Liver (tissue), 9 donors: ENCODE data around the gene RPL39L. TPM values are rescaled to one million over a fixed set of nuclear protein-coding genes. Genes with fewer than 3 reads are reported as not detected.
A peak's percentile ranks its signal among the peaks of the same experiment; 100 is the strongest.

Experiments
- DNase-seq: peaks from one replicate; pipeline ENCODE4 v3.0.0-alpha.2; 2017; ENCODE audit warnings: low spot score
- H3K27ac ChIP-seq, 2 donors: one replicate each; pipeline ENCODE4 v1.7.0; 2013; ENCODE audit warnings: inconsistent platforms in 2 of 2, low read length in 2 of 2, control low read depth in 1 of 2, low read depth in 1 of 2, mild to moderate bottlenecking in 1 of 2
- H3K27me3 ChIP-seq, 4 donors: one replicate each; pipeline versions ENCODE4 v1.6.1 to v1.7.0; 2013; ENCODE audit warnings: low read length in 3 of 4, inconsistent platforms in 1 of 4, mild to moderate bottlenecking in 1 of 4, moderate library complexity in 1 of 4; ENCODE audit not compliant: control insufficient read depth in 4 of 4, insufficient read depth in 4 of 4
- H3K36me3 ChIP-seq, 4 donors: one replicate each; pipeline versions ENCODE4 v1.6.1 to v1.7.0; 2013; ENCODE audit warnings: low read length in 3 of 4, mild to moderate bottlenecking in 3 of 4, low read depth in 1 of 4, moderate library complexity in 1 of 4; ENCODE audit not compliant: control insufficient read depth in 4 of 4, insufficient read depth in 3 of 4
- H3K4me1 ChIP-seq, 4 donors: one replicate each; pipeline versions ENCODE4 v1.6.1 to v1.7.0; 2013; ENCODE audit warnings: low read length in 3 of 4, mild to moderate bottlenecking in 3 of 4, moderate library complexity in 1 of 4; ENCODE audit not compliant: control insufficient read depth in 4 of 4, insufficient read depth in 4 of 4
- H3K4me3 ChIP-seq, 3 donors: one replicate each; pipeline versions ENCODE4 v1.6.1 to v1.7.0; 2013; ENCODE audit warnings: low read length in 3 of 3, control low read depth in 1 of 3, low read depth in 1 of 3, mild to moderate bottlenecking in 1 of 3
- H3K9ac ChIP-seq, 2 donors: one replicate each; pipeline ENCODE4 v1.7.0; 2013; ENCODE audit warnings: low read length in 2 of 2, mild to moderate bottlenecking in 2 of 2, moderate library complexity in 2 of 2, control low read depth in 1 of 2, low read depth in 1 of 2
- H3K9me3 ChIP-seq, 4 donors: one replicate each; pipeline versions ENCODE4 v1.6.1 to v1.7.0; 2013; ENCODE audit warnings: low read length in 3 of 4; ENCODE audit not compliant: control insufficient read depth in 4 of 4
- FOXA1 ChIP-seq: IDR thresholded peaks from 2 replicates; pipeline ENCODE4 v1.6.1; 2016; ENCODE audit warnings: antibody characterized with exemption
- HNF4G ChIP-seq: IDR thresholded peaks from 2 replicates; pipeline ENCODE4 v1.6.1; 2016; ENCODE audit warnings: antibody characterized with exemption
- JUND ChIP-seq, 2 donors: IDR thresholded peaks; 2 replicates each; pipeline ENCODE4 v1.6.1; 2016; ENCODE audit warnings: antibody characterized with exemption in 2 of 2
- NR2F2 ChIP-seq: IDR thresholded peaks from 2 replicates; pipeline ENCODE4 v1.6.1; 2016; ENCODE audit warnings: antibody characterized with exemption
- RAD21 ChIP-seq, 2 donors: IDR thresholded peaks; 2 replicates each; pipeline ENCODE4 v1.6.1; 2016; ENCODE audit warnings: antibody characterized with exemption in 2 of 2, mild to moderate bottlenecking in 2 of 2
- RXRA ChIP-seq, 2 donors: IDR thresholded peaks; 2 replicates each; pipeline ENCODE4 v1.6.1; 2017 to 2018; ENCODE audit warnings: antibody characterized with exemption in 2 of 2, mild to moderate bottlenecking in 1 of 2
- SP1 ChIP-seq: IDR thresholded peaks from 2 replicates; pipeline ENCODE4 v1.6.1; 2018; ENCODE audit warnings: antibody characterized with exemption, mild to moderate bottlenecking
- TAF1 ChIP-seq: conservative IDR thresholded peaks from 2 replicates; pipeline ENCODE4 v1.6.1; 2016; ENCODE audit warnings: antibody characterized with exemption, mild to moderate bottlenecking
- YY1 ChIP-seq: IDR thresholded peaks from 2 replicates; pipeline ENCODE4 v1.6.1; 2016; ENCODE audit warnings: antibody characterized with exemption, mild to moderate bottlenecking
- WGBS: extraction: QIAGEN DNeasy Blood & Tissue Kit; methylation state at CpG from one replicate; pipeline ENCODE4 v1.1.7; 2013; 5-methylcytosine and 5-hydroxymethylcytosine counted together
- polyA plus RNA-seq, 2 donors: library from polyadenylated mRNA; stranded (reverse) in 1 of 2; unstranded in 1 of 2; fragments of 200-250 nt in 1 of 2; fragments of >200 nt in 1 of 2; fragmentation: Nextera tagmentation in 1 of 2; extraction: Ambion mirVana in 1 of 2; gene quantifications; one replicate each; pipeline versions ENCODE4 v1.2.1 to v1.2.3, GENCODE V29; 2013 to 2015
- total RNA-seq, 2 donors: library from RNA; depleted of rRNA; stranded (reverse); fragments of >200 nt; gene quantifications; one replicate each; pipeline ENCODE4 v1.2.3, GENCODE V29; 2014
- TF ChIP-seq, protein P1 (sequence below): IDR thresholded peaks from 2 replicates; pipeline ENCODE4 v1.6.1; 2016; ENCODE audit warnings: antibody characterized with exemption, mild to moderate bottlenecking
- TF ChIP-seq, protein P2 (sequence below): fragments of 150-350 bp; IDR thresholded peaks from 2 replicates; pipeline ENCODE4 v1.5.1; 2017; ENCODE audit warnings: improper control_type of control experiment, low read depth, low read length; ENCODE audit not compliant: missing input control
- donor health status: healthy.
- donor health status: healthy.
- donor health status: healthy.
- donor health status: healthy.
- donor health status: healthy.

RPL39L gene
- total and polyA plus RNA-seq, 4 donors = 1.1 to 6.6 (median 4.2) TPM

DNA sequence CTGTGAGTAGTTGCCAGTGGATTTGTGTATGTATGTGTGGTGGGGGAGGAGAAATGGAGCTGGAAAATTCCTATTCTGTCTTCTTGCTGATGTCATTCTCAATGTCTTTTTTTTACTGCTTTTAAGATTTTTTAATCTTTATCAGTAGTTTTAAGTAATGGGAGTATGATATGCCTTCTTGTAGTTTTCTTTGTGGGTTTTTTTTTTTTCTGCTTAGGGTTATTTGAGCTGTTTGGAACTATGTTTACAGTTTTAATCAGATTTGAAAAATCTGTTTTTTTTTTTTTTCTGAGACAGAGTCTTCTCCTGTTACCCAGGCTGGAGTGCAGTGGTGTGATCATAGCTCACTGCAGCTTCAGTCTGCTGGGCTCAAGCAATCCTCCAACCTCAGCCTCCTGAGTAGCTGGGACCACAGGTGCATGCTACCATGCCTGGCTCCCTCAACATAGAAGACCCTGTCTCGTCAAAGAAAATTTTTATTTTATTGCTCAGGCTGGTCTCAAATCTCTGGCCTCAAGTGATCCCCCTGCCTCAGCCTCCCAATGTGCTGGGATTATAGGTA is 37.1 kb downstream of the RPL39L start:
- Histone ChIP-seq H3K27me3 (no peaks in the 10 kb centered on the region), H3K4me3 (peak overlapping the region; percentile 11 to 65 (median 42)), H3K36me3 (no peaks in the 10 kb centered on the region), H3K4me1 (peaks cover 0 to 14% (median 12%) of the 10 kb centered on the region in 4 donors), H3K27ac (peak overlapping the region; percentile 32 to 47), H3K9me3 (no peaks in the 10 kb centered on the region), H3K9ac (peak overlapping the region; percentile 31 to 78)
- TF ChIP-seq SP1 = peak; percentile 11
- TF ChIP-seq TAF1 = no peak
- TF ChIP-seq JUND (IDR thresholded peaks at IDR 0.05) = peak in 1 of 2 donors; percentile 27
- 88% methylated on average over 1 of the region's 1 CpG for whole genome bisulfite sequencing
- no peak for DNase-seq

DNA sequence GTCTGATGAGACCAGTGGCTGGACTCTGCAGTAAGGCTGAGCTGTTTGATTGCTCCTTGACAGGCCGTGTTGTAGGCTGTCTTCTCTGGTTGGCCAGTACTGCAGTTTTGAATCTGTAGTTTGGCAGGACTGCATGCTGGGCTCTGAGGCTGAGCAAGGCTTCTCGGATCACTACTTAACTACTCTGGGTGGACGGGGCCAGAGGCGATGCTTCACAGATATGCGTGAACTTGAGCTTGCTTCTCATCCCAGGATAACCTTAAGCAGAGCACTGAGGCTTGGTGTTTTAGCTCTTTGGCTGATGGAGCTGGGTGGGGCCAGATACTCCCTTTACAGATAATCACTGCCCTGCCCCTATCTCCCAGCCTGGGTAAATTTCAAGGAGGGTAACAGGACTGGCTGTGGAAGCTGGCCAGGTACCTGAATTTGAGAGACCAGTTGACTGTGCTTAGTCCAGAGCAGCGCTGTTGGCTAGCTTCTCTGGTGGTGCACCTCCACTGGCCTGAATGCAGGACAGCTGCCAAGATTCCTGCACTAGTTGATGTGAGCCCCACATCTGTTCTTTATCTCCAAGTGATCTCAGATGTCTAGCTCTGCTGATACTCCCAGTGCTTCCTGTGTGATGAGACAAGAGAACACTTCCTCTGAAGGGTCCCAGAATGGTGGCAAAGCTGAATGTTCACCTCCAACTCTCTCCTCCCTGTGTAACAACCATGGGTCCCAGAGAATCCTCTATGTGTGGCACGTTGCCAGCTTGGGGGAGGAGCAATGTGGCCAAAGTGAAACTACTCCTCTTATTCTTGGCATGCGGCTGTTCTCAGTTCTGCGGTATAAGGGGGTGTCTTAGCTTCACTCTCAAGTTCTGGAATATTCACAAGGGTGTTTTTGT is 37.9 kb downstream of the RPL39L start:
- TF ChIP-seq FOXA1 = no peak
- no peak for TF ChIP-seq HNF4G
- TF ChIP-seq NR2F2 = no peak
- TF ChIP-seq, protein P1, sequence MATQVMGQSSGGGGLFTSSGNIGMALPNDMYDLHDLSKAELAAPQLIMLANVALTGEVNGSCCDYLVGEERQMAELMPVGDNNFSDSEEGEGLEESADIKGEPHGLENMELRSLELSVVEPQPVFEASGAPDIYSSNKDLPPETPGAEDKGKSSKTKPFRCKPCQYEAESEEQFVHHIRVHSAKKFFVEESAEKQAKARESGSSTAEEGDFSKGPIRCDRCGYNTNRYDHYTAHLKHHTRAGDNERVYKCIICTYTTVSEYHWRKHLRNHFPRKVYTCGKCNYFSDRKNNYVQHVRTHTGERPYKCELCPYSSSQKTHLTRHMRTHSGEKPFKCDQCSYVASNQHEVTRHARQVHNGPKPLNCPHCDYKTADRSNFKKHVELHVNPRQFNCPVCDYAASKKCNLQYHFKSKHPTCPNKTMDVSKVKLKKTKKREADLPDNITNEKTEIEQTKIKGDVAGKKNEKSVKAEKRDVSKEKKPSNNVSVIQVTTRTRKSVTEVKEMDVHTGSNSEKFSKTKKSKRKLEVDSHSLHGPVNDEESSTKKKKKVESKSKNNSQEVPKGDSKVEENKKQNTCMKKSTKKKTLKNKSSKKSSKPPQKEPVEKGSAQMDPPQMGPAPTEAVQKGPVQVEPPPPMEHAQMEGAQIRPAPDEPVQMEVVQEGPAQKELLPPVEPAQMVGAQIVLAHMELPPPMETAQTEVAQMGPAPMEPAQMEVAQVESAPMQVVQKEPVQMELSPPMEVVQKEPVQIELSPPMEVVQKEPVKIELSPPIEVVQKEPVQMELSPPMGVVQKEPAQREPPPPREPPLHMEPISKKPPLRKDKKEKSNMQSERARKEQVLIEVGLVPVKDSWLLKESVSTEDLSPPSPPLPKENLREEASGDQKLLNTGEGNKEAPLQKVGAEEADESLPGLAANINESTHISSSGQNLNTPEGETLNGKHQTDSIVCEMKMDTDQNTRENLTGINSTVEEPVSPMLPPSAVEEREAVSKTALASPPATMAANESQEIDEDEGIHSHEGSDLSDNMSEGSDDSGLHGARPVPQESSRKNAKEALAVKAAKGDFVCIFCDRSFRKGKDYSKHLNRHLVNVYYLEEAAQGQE = no peak
- no peak for TF ChIP-seq RXRA (IDR thresholded peaks at IDR 0.05)
- TF ChIP-seq, protein P2, sequence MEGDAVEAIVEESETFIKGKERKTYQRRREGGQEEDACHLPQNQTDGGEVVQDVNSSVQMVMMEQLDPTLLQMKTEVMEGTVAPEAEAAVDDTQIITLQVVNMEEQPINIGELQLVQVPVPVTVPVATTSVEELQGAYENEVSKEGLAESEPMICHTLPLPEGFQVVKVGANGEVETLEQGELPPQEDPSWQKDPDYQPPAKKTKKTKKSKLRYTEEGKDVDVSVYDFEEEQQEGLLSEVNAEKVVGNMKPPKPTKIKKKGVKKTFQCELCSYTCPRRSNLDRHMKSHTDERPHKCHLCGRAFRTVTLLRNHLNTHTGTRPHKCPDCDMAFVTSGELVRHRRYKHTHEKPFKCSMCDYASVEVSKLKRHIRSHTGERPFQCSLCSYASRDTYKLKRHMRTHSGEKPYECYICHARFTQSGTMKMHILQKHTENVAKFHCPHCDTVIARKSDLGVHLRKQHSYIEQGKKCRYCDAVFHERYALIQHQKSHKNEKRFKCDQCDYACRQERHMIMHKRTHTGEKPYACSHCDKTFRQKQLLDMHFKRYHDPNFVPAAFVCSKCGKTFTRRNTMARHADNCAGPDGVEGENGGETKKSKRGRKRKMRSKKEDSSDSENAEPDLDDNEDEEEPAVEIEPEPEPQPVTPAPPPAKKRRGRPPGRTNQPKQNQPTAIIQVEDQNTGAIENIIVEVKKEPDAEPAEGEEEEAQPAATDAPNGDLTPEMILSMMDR = no peak
- TF ChIP-seq TAF1 = no peak
- peak in 1 of 2 donors; percentile 21 for TF ChIP-seq RAD21 (IDR thresholded peaks at IDR 0.05)
- TF ChIP-seq YY1 = peak; percentile 37
- Histone ChIP-seq H3K27ac (peak overlapping the region; percentile 32 to 47), H3K4me3 (peak overlapping the region; percentile 11 to 65 (median 42)), H3K4me1 (peaks cover 0 to 14% (median 12%) of the 10 kb centered on the region in 4 donors), H3K9me3 (no peaks in the 10 kb centered on the region), H3K36me3 (no peaks in the 10 kb centered on the region), H3K9ac (peak overlapping the region; percentile 31 to 78), H3K27me3 (no peaks in the 10 kb centered on the region)
- peak; percentile 82 for DNase-seq
- WGBS = 44% methylated on average over 9 of the region's 9 CpGs
